Endothelial cell of umbilical vein (primary cell): ENCODE results near the gene EHD3. TPM values are rescaled to one million over a fixed set of nuclear protein-coding genes. Genes with fewer than 3 reads are reported as not detected.

Experiments used
- BruUV-seq: library from RNA; stranded (reverse); fragments of 400-500 nt; replicated peaks from 2 replicates; lab custom pipeline; 2021; lab: Mats Ljungman, UMichigan
- CTCF ChIA-PET: fragments of 300-600, 350-600 bp; sonication (Branson Sonifier 250); formaldehyde crosslinking; loops from one replicate; lab custom pipeline; 2021; ENCODE audit warnings: antibody characterized with exemption, inconsistent platforms; lab: Charles Lee
- POLR2A ChIA-PET: fragments of 300-600, 350-600 bp; sonication (Branson Sonifier 250); formaldehyde crosslinking; loops from one replicate; lab custom pipeline; 2021; ENCODE audit warnings: antibody characterized with exemption, inconsistent platforms; lab: Charles Lee
- DNase-seq: peaks from one replicate; pipeline ENCODE4 v3.0.0-alpha.2; 2011; ENCODE audit warnings: low read depth, low spot score
- FAIRE-seq: peaks from 2 replicates; lab custom pipeline; 2011; peaks lifted over from hg19 to GRCh38; lab: Jason Lieb, UNC
- H2AFZ ChIP-seq: 2 replicates; pipeline ENCODE4 v1.6.0; 2012; ENCODE audit warnings: low read depth, low read length, control low read depth, inconsistent platforms
- H3K27ac ChIP-seq: 2 replicates; pipeline ENCODE4 v1.5.1; 2011; ENCODE audit warnings: low read depth, mild to moderate bottlenecking, control low read depth, low read length, moderate library complexity; ENCODE audit not compliant: insufficient read depth
- H3K27me3 ChIP-seq, 2 experiments: 2 replicates each; pipeline versions ENCODE4 v1.6.0 to v1.6.1; 2011; ENCODE audit warnings: low read length in 2 of 2, mixed read lengths in 1 of 2; ENCODE audit not compliant: control insufficient read depth in 2 of 2, insufficient read depth in 2 of 2
- H3K36me3 ChIP-seq, 2 experiments: 2 replicates in 1 of 2; 3 replicates in 1 of 2; pipeline ENCODE4 v1.5.1; 2011; ENCODE audit warnings: low read length in 2 of 2, mild to moderate bottlenecking in 1 of 2, moderate library complexity in 1 of 2; ENCODE audit not compliant: control insufficient read depth in 2 of 2, insufficient read depth in 2 of 2; ENCODE audit errors: extremely low read depth in 1 of 2
- H3K4me1 ChIP-seq: 3 replicates; pipeline ENCODE4 v1.5.1; 2011; ENCODE audit warnings: mild to moderate bottlenecking, low read length; ENCODE audit not compliant: control insufficient read depth, insufficient read depth; ENCODE audit errors: extremely low read depth
- H3K4me2 ChIP-seq: 2 replicates; pipeline ENCODE4 v1.6.1; 2011; ENCODE audit warnings: low read length, control low read depth, mixed read lengths; ENCODE audit not compliant: insufficient read depth
- H3K4me3 ChIP-seq, 3 experiments: fragments of 200-600 bp in 1 of 3; sonication (generic), shearing (Covaris generic) in 1 of 3; replicated peaks in 1 of 3; 2 replicates each; pipeline ENCODE4 v1.5.1; 2011 to 2016; ENCODE audit warnings: control low read depth in 3 of 3, low read length in 3 of 3, mild to moderate bottlenecking in 2 of 3, inconsistent platforms in 1 of 3, low read depth in 1 of 3, moderate library complexity in 1 of 3; ENCODE audit not compliant: insufficient read depth in 1 of 3
- H3K79me2 ChIP-seq: 2 replicates; pipeline ENCODE4 v1.6.0; 2012; ENCODE audit warnings: low read length, inconsistent platforms; ENCODE audit not compliant: control insufficient read depth, insufficient read depth
- H3K9ac ChIP-seq: replicated peaks from 2 replicates; pipeline ENCODE3; 2011; ENCODE audit warnings: low read length, control low read depth; ENCODE audit not compliant: insufficient read depth; ENCODE audit errors: extremely low read depth
- H3K9me1 ChIP-seq: replicated peaks from 3 replicates; pipeline ENCODE4 v1.6.0; 2011; ENCODE audit warnings: mild to moderate bottlenecking, low read length; ENCODE audit not compliant: control insufficient read depth, insufficient read depth; ENCODE audit errors: extremely low read depth
- H3K9me3 ChIP-seq: replicated peaks from 2 replicates; pipeline ENCODE4 v1.5.1; 2012; ENCODE audit warnings: low read length, inconsistent platforms; ENCODE audit not compliant: control insufficient read depth, insufficient read depth
- H4K20me1 ChIP-seq: replicated peaks from 2 replicates; pipeline ENCODE3; 2011; ENCODE audit warnings: mild to moderate bottlenecking, low read length; ENCODE audit not compliant: control insufficient read depth, insufficient read depth; ENCODE audit errors: extremely low read depth
- CTCF ChIP-seq, 2 donors: IDR thresholded peaks; 1 replicate in 1 of 2; 2 replicates in 1 of 2; pipeline ENCODE4 v1.5.1; 2011; ENCODE audit warnings: low read length in 2 of 2, mild to moderate bottlenecking in 2 of 2, moderate library complexity in 2 of 2, control low read depth in 1 of 2, inconsistent platforms in 1 of 2, low read depth in 1 of 2; ENCODE audit not compliant: insufficient read depth in 1 of 2; ENCODE audit errors: extremely low read depth in 1 of 2
- EZH2 ChIP-seq: IDR thresholded peaks from 2 replicates; pipeline ENCODE4 v1.6.1; 2012; ENCODE audit warnings: borderline replicate concordance, low read depth, mild to moderate bottlenecking, moderate library complexity, low read length, inconsistent platforms; ENCODE audit not compliant: severe bottlenecking
- FOS ChIP-seq: IDR thresholded peaks from 2 replicates; pipeline ENCODE4 v1.6.1; 2011; ENCODE audit warnings: mild to moderate bottlenecking, low read length, moderate library complexity, borderline replicate concordance; ENCODE audit not compliant: insufficient read depth
- GATA2 ChIP-seq: IDR thresholded peaks from 2 replicates; pipeline ENCODE4 v1.7.0; 2011; ENCODE audit warnings: low read depth, mild to moderate bottlenecking, moderate library complexity, mixed read lengths, low read length; ENCODE audit not compliant: insufficient read length, insufficient read depth
- JUN ChIP-seq: IDR thresholded peaks from 2 replicates; pipeline ENCODE4 v1.6.1; 2011; ENCODE audit warnings: borderline replicate concordance, low read depth; ENCODE audit not compliant: insufficient read length, insufficient read depth
- MAX ChIP-seq: IDR thresholded peaks from 2 replicates; pipeline ENCODE4 v1.6.1; 2011; ENCODE audit not compliant: insufficient read depth, insufficient read length
- MYC ChIP-seq: IDR thresholded peaks from one replicate; pipeline ENCODE4 v1.6.1; 2011; ENCODE audit warnings: mild to moderate bottlenecking, low read depth, low read length
- POLR2A ChIP-seq: IDR thresholded peaks from 2 replicates; pipeline ENCODE4 v1.6.1; 2012; ENCODE audit warnings: low read depth, mild to moderate bottlenecking, control low read depth, low read length
- POLR2AphosphoS5 ChIP-seq: IDR thresholded peaks from 2 replicates; pipeline ENCODE4 v1.6.1; 2012; ENCODE audit warnings: low read depth, mild to moderate bottlenecking, control low read depth, low read length, moderate library complexity; ENCODE audit not compliant: insufficient read depth
- dilution Hi-C: fragments of 300-500 bp; cut with MboI; formaldehyde crosslinking; loops from one replicate; pipeline ENCODE4 v1.15.0; 2019; ENCODE audit warnings: low sequenced_read_pairs; ENCODE audit not compliant: extremely low pct_ligation_motif_present
- intact Hi-C: fragments of 100-400 bp; cut with micrococcal nuclease; formaldehyde crosslinking; loops from one replicate; pipeline ENCODE4 v1.10.0; 2022
- polyA plus RNA-seq, 4 experiments: library from polyadenylated mRNA; depleted of rRNA in 3 of 4; stranded (reverse) in 3 of 4; unstranded in 1 of 4; fragments of >200 nt; gene quantifications; 2 replicates each; pipeline versions ENCODE4 v1.2.1 to v1.2.3, GENCODE V29; 2011 to 2012; ENCODE audit warnings: missing spikeins in 1 of 4
- total RNA-seq: library from RNA; stranded (reverse); gene quantifications from 2 replicates; pipeline ENCODE4 v1.2.3, GENCODE V29; 2021

Gene EHD3
- total and polyA plus RNA-seq, 2 donors (not counting 3 experiments of a cell fraction or from before 2014, with no cell fraction given): 6.5 to 12.1 TPM

GRCh38 chr2:31249009-31249690, 15.2 kb downstream of the EHD3 start:
- no peaks in the 10 kb centered on the region for H4K20me1 ChIP-seq
- H3K79me2 ChIP-seq: no peaks in the 10 kb centered on the region
- H3K9me3 ChIP-seq: no peaks in the 10 kb centered on the region
- intact Hi-C loops: no loop called here
- no peaks in the 10 kb centered on the region for H3K36me3 ChIP-seq
- H3K4me2 ChIP-seq: no peak overlapping the region
- ChIA-PET CTCF (interaction anchor here (1.0 kb wide), 1 partner anchor 84 kb away, joined by 3 read pairs; no protein-coding TSS in a partner anchor), POLR2A (no interaction called here)
- H3K4me3 ChIP-seq: no peak overlapping the region
- H3K9me1 ChIP-seq: no peaks in the 10 kb centered on the region
- H2AFZ ChIP-seq: no peak overlapping the region
- H3K27ac ChIP-seq: no peak overlapping the region
- no peak for DNase-seq
- no peak overlapping the region for H3K9ac ChIP-seq
- H3K4me1 ChIP-seq: no peaks in the 10 kb centered on the region
- TF ChIP-seq MAX (no peak), FOS (no peak), EZH2 (no peak), JUN (no peak), MYC (no peak), POLR2A (no peak), POLR2AphosphoS5 (no peak), CTCF (IDR thresholded peaks at IDR 0.05; ENCODE audit: extremely low read depth in 1 of 2, insufficient read depth in 1 of 2, low read depth in 1 of 2, low read length in 2 of 2) (no peak), GATA2 (no peak)
- dilution Hi-C loops: no loop called here
- FAIRE-seq: no peak
- BruUV-seq: no TSS peak
- H3K27me3 ChIP-seq: no peaks in the 10 kb centered on the region
